Dermis microvascular lymphatic vessel endothelial cell (primary cell): ENCODE results near the gene LYST. TPM values are rescaled to one million over a fixed set of nuclear protein-coding genes. Genes with fewer than 3 reads are reported as not detected.
"Not testable (repeated sequence)": the region's sequence is repeated elsewhere in the genome, so short reads cannot be mapped to it uniquely, and the experiment has no call there.

Experiments
- DNase-seq, 2 donors: peaks; one replicate each; pipeline versions ENCODE4 v3.0.0 to v3.0.0-alpha.2; 2010; ENCODE audit warnings: low read depth in 2 of 2
- total RNA-seq: library from RNA; depleted of rRNA; stranded (reverse); fragments of >200 nt; gene quantifications from 2 replicates; pipeline ENCODE4 v1.2.1, GENCODE V29; 2014

The LYST gene
- total RNA-seq, 1 donor from 2014 or later: 10.3 TPM

DNA sequence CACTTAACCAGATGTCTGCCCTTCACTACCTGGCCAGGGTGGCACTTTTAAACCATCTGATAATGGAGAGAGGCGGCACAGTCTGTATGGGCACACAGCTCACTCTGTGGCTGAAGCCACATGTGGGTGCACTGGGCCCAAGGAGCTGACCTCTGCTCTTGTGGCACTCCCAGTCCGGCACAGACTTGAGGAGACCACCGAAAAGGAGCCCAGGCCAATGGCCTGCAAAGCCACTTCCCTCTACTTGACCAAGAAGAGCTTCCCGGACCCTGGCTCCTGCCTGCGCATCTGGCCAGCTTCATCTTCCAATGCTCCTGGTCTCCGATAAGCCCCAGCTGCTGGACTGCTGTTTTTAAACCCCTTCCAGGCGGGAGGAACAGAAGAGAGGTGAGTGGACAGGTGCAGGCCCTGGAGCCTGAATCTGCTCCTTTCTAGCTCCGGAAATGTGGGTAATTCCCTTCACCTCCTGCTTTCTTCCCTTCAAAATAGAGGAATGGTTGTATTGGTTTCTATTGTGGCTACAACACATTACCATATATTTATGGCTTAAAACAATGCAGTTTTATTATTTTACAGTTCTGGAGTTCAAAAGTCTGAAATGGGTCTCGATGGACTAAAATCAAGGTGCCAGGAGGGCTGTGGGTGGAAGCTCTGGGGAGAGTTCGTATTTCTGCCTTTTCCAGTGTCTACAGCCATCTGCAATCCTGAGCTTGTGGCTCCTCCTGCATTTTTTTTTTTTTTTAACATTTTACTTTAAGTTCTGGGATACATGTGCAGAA lies 228.8 kb downstream of the LYST start:
- no peak for DNase-seq

DNA sequence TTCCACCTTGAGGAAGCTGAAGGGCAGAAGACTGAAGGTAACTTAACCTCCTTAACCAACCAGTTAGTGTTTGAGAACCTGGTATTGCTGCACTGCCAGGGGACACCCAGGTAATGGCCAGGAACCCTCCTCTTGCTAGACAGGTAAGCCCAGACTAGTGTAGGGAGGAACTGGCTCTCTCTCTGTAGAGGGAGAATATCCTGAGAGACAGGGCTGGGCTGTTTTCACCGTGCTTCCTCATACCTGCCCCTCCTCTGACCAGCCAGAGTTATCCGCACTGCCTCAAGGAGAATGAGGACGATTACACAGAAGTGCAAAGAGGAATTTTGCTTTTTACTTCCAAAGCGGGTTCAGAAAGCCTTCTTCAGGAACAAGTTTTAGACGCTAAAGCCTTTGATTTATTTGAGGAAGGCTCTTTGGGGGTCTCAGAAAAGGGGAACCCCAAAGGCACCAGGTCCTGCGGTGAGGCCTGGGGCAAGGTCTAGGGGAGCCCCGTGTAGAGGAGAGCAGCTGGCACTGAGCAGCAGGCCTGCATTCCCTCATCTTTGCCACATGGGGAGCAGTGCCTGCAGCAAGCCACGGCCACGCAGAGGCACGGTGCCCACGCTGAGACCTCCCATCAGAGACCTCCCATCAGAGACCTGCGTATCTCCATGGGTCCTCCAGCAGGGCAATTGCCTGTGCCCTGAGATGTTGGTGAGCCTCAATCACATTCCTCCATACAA lies 230.6 kb downstream of the LYST start:
- no peak for DNase-seq

DNA sequence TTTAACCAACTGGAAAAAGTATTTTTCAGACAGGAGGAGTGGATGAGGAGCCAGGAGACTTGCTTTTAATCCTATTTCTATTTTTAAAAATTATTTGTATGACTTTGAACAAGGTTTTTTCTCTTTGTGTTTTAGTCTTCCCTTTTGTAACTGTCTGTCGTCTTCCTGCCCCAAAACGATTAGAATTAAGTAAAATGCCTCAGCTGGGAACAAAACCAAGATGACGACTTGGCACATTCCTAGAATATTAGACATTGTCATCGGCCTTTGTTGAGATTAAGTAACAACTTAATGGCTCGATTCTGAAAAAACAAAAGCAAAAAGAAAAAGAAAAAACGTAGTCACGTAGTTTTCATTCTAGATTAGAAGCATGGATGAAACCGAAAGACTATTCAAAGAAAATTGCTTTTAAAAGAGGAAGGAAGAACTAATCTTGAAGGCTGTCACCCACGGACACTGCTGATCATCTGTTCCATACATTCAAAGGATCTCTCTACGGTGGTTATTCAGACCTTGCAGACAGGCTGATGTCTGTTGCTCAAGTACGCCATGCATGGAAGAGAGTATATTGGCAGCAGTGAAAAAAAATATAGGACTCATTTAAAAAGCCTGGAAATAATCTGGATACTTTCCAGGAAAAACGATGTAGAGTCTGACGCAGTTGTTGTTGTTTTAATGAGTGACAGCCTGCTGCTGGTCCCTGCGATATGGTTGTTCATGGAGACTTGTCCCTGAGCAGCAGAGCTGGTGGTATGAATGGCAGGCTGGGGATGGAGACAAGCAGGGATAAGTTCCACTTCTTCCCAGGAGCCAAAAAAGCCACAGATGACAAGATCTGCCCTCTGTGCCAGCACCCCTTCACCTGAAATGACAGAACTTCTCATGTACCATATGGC lies 234.0 kb downstream of the LYST start:
- DNase-seq: peak; percentile 85 to 87

DNA sequence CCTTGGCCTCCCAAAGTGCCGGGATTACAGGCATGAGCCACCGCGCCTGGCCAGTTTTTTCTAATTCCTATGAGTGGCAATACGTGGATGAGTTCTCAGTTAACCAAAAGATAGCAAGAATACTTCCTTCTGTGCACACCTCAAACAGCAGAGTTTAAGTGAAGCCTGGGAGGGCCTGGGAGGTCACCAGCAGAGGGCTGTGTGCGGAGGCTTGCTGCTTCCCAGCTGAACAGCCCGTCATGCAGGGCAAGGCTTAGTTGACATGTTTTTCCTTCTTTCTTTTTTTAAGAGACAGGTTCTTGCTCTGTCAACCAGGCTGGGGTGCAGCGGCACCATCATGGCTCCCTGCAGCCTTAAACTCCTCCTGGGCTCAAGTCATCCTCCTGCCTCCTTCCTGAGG lies 234.9 kb downstream of the LYST start:
- no peak for DNase-seq

DNA sequence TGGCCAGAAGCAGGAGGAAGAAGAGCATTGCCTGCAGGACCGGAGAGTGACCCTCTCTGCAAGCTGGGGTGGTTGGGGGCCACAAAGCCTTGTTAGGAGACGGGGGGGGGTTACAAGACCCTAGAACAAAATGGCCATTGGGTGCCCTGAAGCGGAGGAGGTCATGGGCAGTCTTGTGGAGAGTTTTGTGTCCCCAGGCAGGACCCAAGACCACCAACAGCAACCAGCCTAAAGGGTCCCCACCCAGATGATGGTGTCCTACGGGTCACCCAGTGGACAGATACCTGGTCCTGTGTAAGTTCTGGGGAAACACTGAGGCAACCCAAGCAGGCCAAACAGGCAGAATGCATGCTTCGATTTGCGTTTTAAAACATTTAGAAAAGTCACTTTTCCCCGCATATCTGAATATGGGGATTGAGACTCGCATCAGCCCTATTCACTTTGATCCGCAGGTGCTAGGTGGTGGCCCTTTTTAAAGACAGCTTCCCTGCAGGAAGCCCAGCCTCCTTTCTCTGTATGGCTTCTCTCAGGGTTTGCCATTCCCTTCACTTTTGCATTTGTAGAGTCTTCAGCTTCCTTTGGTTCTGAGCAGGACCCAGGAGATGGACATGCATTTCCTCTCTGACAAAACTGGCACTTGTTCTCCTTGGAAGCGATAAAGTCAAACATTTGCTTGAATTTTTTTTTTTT lies 238.2 kb downstream of the LYST start:
- no peak for DNase-seq

DNA sequence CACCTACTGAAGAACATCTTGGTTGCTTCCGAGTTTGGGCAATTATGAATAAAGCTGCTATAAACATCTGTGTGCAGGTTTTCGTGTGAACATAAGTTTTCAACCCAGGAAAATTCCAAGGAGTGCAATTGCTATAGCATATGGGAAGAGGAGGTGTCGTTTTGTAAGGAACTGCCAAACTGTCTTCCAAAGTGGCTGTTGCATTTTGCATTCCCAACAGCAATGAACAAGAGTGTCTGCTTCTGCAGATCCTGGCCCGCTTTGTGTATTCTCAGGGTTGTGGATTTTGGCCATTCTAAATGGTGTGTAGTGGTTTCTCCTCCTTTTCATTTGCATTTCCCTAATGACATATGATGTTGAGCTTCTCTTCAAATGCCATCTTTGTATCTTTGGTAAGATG lies 240.9 kb downstream of the LYST start:
- no peak for DNase-seq

DNA sequence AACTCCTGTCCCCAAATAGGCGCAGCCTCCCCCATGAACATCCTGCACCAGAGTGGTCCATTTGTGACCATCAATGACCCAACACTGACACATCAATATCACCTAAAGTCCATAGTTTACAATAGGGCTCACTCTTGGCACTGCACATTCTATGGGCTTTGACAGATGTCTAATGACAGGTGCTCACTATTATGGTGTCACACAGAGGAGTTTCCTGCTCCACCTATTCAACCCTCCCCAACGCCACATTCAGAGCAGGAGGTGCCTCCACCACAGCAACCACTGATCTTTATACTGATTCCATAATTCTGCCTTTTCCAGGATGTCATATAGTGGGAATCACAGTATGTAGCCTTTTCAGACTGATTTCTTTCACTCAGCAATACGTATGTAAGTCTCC lies 241.4 kb downstream of the LYST start:
- no peak for DNase-seq

DNA sequence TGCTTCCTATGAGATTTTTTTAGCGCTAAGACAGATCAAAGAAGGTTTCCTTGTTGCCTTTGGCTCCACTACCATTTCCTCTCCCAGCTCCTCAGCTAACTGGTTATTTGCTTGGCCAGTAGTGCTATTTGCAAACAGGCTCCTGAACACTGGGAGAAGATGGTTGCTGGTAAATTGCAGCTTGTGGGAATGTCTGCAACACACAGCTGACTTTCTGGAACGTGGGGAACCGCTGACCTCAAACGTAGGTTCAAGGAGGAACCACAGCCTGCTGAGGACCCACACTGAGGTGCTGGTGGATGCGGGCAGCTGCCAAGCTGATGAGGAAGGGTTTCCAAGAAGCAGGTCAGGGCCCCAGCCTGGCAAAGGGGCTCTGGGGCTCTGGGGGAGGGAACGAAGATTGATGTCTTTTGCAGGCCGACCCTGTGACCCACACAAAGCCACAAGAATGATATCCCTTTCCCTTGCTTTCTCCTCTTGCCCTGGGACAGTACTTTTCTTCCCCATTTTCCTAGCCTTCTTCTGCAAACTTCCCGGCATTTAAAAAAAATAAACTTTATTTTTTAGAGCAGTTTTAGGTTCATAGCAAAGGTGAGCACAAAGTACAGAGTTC lies 241.9 kb downstream of the LYST start:
- peak in 1 of 2 donors; percentile 80 for DNase-seq

DNA sequence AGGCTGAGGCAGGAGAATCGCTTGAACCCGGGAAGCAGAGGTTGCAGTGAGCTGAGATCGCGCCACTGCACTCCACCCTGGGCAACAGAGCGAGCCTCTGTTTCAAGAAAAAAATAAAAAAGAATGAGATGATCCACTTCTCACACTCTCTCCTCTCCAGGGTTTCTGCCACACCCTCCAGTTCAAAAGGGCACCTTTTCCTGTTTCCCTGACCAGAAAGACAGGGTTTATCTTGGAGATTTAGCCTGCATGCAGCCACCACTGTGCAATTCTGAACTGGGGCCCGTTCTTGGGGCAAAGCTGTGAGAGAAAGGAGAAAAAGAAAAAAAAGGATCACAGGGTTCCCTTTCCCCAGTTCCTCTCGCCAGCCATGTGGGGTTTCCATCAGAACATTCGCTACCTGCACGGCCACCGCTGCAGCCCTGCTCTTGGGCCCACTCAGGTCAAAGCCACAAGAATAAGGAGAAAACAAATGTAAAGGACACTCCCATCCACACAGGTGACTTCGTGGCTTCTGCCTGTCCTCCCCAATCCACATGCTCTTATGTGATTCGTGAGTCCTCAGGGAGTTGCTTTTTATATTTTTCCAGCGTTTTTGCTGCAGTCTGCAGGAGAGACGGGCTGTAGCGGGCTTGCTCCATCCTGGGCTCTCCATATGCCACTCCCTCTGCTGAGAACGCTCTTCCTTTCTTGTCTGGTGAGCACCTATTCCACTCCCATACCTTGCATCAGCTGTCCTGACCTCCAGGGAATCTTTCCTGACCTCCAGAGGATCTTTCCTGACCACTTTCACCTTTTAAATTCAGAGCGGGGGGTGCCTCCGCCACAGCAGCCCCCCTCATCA lies 243.5 kb downstream of the LYST start:
- DNase-seq: no peak

DNA sequence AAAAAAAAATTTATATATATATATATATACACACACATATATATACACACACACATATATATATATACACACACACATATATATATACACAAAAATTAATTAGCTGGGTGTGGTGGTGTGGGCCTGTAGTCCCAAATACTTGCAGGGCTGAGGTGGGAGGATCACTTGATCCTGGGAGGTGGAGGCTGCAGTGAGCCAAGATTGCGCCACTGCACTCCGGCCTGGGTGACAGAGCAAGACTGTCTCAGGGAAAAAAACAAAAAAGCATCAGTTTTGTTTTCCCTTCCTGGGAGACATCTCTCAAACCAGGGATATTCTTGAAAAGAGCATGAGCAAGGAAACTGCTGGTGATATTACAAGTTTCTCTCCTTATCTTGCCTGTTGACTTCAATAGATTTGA lies 247.6 kb downstream of the LYST start:
- not testable (repeated sequence) for DNase-seq

DNA sequence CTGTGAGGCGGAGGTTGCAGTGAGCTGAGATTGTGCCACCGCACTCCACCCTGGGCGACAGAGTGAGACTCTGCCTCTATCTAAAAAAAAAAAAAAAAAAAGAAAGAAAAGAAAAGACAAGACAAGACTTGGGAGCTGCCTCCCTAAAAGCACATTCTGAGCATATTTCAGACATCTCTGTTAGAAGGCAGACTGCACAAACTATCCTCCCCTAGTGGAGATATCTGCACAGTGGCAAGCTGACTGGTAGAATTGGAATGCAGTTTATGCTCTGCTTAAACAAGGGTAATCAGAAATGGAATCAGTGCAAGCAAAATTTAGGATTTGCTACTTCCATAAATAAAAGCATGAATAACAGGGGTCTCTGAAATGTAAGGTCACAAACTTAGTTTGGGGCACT lies 248.9 kb downstream of the LYST start:
- no peak for DNase-seq

DNA sequence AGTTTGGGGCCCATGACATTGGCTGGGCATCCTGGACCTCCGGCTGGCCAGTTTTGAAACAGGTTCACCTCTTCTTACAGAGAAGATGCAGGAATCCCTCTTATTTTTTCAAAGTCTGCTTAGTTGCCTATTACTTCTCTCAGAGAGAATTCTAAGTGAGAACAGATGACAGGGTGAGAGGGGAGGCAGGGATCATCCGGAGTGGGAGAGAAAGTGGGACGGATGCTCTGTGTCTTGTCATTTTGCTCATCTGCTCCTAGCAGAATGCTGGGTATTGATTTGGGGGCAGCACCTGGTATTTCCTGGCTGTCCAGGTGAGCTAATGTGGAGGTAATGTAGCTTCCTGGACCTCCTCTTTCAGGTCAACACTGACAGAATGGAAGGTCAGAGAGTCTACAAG lies 249.6 kb downstream of the LYST start:
- no peak for DNase-seq

DNA sequence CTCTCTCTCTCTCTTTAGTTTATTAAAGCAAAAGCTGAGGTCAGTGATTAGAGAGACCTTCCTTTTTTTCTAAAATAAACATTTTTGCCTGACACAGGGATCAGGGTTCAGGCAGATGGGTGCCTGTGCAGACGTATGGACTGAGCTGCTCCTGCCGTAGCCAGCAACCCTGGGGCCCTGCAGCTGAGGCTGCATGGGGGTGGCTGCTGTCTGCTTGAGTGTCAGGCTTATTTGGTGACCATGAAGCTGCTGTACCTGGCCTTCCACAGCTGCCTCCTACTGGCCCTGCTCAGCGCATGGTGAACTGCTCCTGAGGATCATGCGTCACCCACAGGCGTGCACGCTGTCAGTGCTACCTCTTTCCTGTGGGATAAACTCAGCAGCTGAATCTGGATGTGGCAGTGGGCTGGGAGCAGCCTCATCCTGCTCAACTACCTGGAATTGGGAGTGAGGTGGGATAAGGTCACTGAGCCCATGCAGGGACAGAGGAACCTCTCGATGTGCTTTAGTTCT lies 252.2 kb downstream of the LYST start:
- no peak for DNase-seq

DNA sequence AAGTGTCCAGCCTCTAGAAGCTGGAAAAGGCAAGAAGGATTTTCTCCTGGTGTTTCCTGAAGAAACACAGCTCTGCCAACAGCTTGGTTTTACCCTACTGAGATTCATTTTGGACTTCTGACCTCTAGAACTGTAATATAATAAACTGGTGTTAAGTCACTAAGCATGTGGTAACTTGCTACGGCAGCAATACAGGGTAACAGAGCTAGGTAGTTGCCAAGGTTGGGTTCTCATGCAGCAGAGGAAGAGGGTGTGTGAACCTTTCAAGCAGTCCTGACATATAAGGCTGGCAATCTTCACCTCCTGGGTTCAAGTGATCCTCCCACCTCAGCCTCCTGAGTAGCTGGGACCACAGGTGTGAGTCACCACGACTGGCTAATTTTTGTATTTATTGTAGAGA lies 253.1 kb downstream of the LYST start:
- no peak for DNase-seq

DNA sequence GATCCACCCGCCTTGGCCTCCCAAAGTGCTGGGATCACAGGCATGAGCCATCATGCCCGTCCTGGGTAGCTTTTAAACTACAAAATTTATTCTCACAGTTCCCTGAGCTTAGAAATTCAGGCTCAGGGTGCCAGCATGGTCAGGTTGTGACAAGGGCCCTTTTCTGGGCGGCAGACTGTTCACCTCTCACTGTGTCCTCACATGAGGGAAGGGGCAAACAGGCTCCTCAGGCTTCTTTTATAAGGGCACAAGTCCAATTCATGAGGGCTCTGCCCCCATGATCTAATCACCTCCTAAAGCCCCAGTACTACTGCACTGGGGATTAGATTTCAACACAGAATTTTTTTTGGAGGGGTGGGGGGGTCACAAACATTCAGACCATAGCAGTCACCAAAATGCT lies 253.9 kb downstream of the LYST start:
- no peak for DNase-seq

Other genes starting within 250 kb of the LYST start
- gene GNG4, start 217.1 kb downstream of the LYST start, total RNA-seq: 0.13 and 0.25 TPM in 2 replicates
- 175 and 328 TPM in 2 replicates for gene NID1, start 198.2 kb upstream of the LYST start, total RNA-seq